PFSK-1 (cell line): ENCODE results near the gene RASGRP4.

Experiments used
- POLR2AphosphoS5 ChIP-seq: IDR thresholded peaks from 2 replicates; pipeline ENCODE4 v1.6.1; 2012; ENCODE audit warnings: low read depth, mild to moderate bottlenecking, control low read depth, low read length, moderate library complexity
- TAF1 ChIP-seq: IDR thresholded peaks from 2 replicates; pipeline ENCODE4 v1.6.1; 2012; ENCODE audit warnings: low read length, control low read depth, borderline replicate concordance; ENCODE audit not compliant: insufficient read depth

GRCh38 chr19:38429811-38430156 lies 3.8 kb upstream of the RASGRP4 start:
- TF ChIP-seq POLR2AphosphoS5 (no peak), TAF1 (no peak)
